ENCODE results near the gene MISP. TPM values are rescaled to one million over a fixed set of nuclear protein-coding genes. Genes with fewer than 3 reads are reported as not detected.

The MISP gene
- polyA plus RNA-seq, 1 of the 3 experiments (the other 2 are of a cell fraction) = 0.08 TPM

DNA sequence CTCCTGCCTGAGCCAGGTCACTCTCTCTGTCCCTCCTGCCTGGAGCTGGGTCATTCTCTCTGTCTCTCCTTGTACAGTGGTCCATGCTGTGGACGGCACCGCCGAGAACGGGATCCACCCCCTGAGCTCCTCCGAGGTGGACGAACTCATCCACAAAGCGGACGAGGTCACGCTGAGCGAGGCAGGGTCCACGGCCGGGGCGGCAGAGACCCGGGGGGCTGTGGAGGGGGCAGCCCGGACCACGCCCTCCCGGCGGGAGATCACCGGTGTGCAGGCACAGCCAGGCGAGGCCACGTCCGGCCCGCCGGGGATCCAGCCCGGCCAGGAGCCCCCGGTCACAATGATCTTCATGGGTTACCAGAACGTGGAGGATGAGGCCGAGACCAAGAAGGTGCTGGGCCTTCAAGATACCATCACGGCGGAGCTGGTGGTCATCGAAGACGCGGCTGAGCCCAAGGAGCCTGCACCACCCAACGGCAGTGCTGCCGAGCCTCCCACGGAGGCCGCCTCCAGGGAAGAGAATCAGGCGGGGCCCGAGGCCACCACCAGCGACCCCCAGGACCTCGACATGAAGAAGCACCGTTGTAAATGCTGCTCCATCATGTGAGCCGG lies 4.6 kb upstream of the MISP start:
- H2AFZ ChIP-seq (ENCODE audit: low read depth) = no peak overlapping the region
- ChIA-PET CTCF (interaction anchor here (1.0 to 1.1 kb wide), 2 partner anchors 9 to 12 kb away, joined by 3 to 4 read pairs; no protein-coding TSS in a partner anchor), POLR2A (no interaction called here)
- no peaks in the 10 kb centered on the region for H3K9me2 ChIP-seq
- TF ChIP-seq MEF2A (IDR thresholded peaks at IDR 0.05; ENCODE audit: borderline replicate concordance, low read depth) (no peak), EP300 (IDR thresholded peaks at IDR 0.05; ENCODE audit: borderline replicate concordance in 1 of 2, low read depth in 1 of 2, low read length in 1 of 2) (no peak)
- H3K4me3 ChIP-seq (ENCODE audit: low read depth in 2 of 2, low read length in 1 of 2) = no peak overlapping the region; a peak in 1 of 4 replicates
- no peaks in the 10 kb centered on the region for H3K79me2 ChIP-seq (ENCODE audit: insufficient read depth)
- H3K4me1 ChIP-seq (ENCODE audit: control insufficient read depth in 1 of 2, insufficient read depth in 2 of 2, low read depth in 1 of 2, low read length in 1 of 2) = no peaks in the 10 kb centered on the region
- H3K36me3 ChIP-seq (replicated peaks in 1 of 2; ENCODE audit: control insufficient read depth in 1 of 2, insufficient read depth in 2 of 2, low read length in 1 of 2) = no peaks in the 10 kb centered on the region
- 97% methylated on average over 26 of the region's 43 CpGs for WGBS (ENCODE audit: low lambda C conversion rate)
- H3K27ac ChIP-seq (ENCODE audit: low read depth in 2 of 2, low read length in 1 of 2) = no peak overlapping the region
- H4K20me1 ChIP-seq (ENCODE audit: insufficient read depth) = no peaks in the 10 kb centered on the region
- H3K9ac ChIP-seq = no peak overlapping the region
- H3K4me2 ChIP-seq = no peak overlapping the region
- DNase-seq = no peak
- H3K27me3 ChIP-seq (ENCODE audit: insufficient read depth) = no peaks in the 10 kb centered on the region
- no peaks in the 10 kb centered on the region for H3K9me3 ChIP-seq
- no peaks in the 10 kb centered on the region for H3F3A ChIP-seq (replicated peaks; ENCODE audit: insufficient read depth)

DNA sequence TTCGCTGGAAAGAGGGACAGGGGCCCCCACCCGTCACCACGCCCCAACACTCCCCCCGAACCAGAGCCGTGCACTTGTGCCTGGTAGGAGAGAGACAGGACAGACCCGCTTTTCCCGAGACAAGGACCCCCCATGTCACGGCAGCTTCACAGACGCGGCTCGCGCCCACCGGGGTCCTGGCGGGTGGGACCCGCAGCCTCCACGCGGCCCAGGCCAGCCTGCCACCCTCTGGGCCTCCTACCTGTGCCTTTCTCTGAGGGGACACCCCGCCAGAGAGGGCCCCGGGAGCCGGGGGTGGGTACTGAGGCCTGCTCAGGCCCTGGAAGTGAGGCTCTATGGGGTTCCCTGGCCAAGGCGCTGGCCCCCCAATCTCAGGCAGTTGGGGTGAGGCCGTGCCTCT lies 4.0 kb upstream of the MISP start:
- no peaks in the 10 kb centered on the region for H3K36me3 ChIP-seq (replicated peaks in 1 of 2; ENCODE audit: control insufficient read depth in 1 of 2, insufficient read depth in 2 of 2, low read length in 1 of 2)
- H3K9ac ChIP-seq = no peak overlapping the region
- H3K9me3 ChIP-seq = no peaks in the 10 kb centered on the region
- no peak overlapping the region for H2AFZ ChIP-seq (ENCODE audit: low read depth)
- no peaks in the 10 kb centered on the region for H3K4me1 ChIP-seq (ENCODE audit: control insufficient read depth in 1 of 2, insufficient read depth in 2 of 2, low read depth in 1 of 2, low read length in 1 of 2)
- no peak overlapping the region for H3K4me3 ChIP-seq (ENCODE audit: low read depth in 2 of 2, low read length in 1 of 2)
- no peak overlapping the region for H3K27ac ChIP-seq (ENCODE audit: low read depth in 2 of 2, low read length in 1 of 2)
- POLR2A ChIA-PET = no interaction called here
- H4K20me1 ChIP-seq (ENCODE audit: insufficient read depth) = no peaks in the 10 kb centered on the region
- H3K79me2 ChIP-seq (ENCODE audit: insufficient read depth) = no peaks in the 10 kb centered on the region
- no peak overlapping the region for H3K4me2 ChIP-seq
- no peak for TF ChIP-seq EZH2phosphoT487 (IDR thresholded peaks at IDR 0.05; ENCODE audit: borderline replicate concordance, low read depth)
- no peak for TF ChIP-seq TEAD4 (IDR thresholded peaks at IDR 0.05; ENCODE audit: borderline replicate concordance, insufficient read depth)
- TF ChIP-seq MEF2A (IDR thresholded peaks at IDR 0.05; ENCODE audit: borderline replicate concordance, low read depth) = no peak
- TF ChIP-seq CHD2 (IDR thresholded peaks at IDR 0.05; ENCODE audit: low read length, partially characterized antibody) = no peak
- no peak for TF ChIP-seq GABPA (IDR thresholded peaks at IDR 0.05; ENCODE audit: low read depth)
- TF ChIP-seq RAD21 (IDR thresholded peaks at IDR 0.05; ENCODE audit: low read length) = no peak
- no peak for TF ChIP-seq JUND (IDR thresholded peaks at IDR 0.05)
- TF ChIP-seq POLR2AphosphoS5 (IDR thresholded peaks at IDR 0.05; ENCODE audit: low read depth, low read length) = no peak
- no peak for TF ChIP-seq MXI1 (IDR thresholded peaks at IDR 0.05; ENCODE audit: low read depth, low read length)
- no peak for TF ChIP-seq TCF12 (IDR thresholded peaks at IDR 0.05)
- TF ChIP-seq YY1 (IDR thresholded peaks at IDR 0.05; ENCODE audit: low read depth) = no peak
- TF ChIP-seq RCOR1 (IDR thresholded peaks at IDR 0.05; ENCODE audit: low read length) = no peak
- TF ChIP-seq CTCF (IDR thresholded peaks at IDR 0.05) = no peak
- TF ChIP-seq, protein P1, sequence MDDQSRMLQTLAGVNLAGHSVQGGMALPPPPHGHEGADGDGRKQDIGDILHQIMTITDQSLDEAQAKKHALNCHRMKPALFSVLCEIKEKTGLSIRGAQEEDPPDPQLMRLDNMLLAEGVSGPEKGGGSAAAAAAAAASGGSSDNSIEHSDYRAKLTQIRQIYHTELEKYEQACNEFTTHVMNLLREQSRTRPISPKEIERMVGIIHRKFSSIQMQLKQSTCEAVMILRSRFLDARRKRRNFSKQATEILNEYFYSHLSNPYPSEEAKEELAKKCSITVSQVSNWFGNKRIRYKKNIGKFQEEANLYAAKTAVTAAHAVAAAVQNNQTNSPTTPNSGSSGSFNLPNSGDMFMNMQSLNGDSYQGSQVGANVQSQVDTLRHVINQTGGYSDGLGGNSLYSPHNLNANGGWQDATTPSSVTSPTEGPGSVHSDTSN (IDR thresholded peaks at IDR 0.05) = no peak
- no peak for TF ChIP-seq REST (IDR thresholded peaks at IDR 0.05; ENCODE audit: low read depth, low read length)
- no peaks in the 10 kb centered on the region for H3F3A ChIP-seq (replicated peaks; ENCODE audit: insufficient read depth)
- no peaks in the 10 kb centered on the region for H3K9me2 ChIP-seq
- WGBS (ENCODE audit: low lambda C conversion rate) = 89% methylated on average over 10 of the region's 22 CpGs
- H3K27me3 ChIP-seq (ENCODE audit: insufficient read depth) = no peaks in the 10 kb centered on the region
- DNase-seq = no peak
- CTCF ChIA-PET = no interaction called here

All from SK-N-SH (cell line).